Measurements from ENCODE around the gene OVCH1.
"Not testable (repeated sequence)": the region's sequence is repeated elsewhere in the genome, so short reads cannot be mapped to it uniquely, and the experiment has no call there.

The OVCH1 gene

DNA sequence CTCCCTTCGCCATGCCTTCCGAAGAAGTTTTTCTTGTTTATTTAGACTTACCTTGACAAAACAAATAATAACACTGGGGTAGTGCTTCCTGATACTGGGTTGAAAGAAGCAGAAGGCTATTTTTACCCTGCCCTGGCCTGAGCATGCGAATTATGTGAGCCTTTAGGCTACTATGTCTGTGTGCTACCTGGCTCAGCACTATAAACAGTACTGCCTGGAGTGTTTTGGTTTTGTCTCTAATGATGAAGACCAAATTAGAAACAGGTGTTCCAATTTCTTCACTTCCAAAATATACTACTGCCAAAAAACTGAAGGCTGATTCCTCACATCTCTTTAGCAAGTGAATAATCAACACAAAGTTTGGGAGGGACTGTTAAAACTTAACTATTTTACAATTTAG lies 7.6 kb upstream of the OVCH1 start:
- DNase-seq (ENCODE audit: low read depth, low spot score): no peak

DNA sequence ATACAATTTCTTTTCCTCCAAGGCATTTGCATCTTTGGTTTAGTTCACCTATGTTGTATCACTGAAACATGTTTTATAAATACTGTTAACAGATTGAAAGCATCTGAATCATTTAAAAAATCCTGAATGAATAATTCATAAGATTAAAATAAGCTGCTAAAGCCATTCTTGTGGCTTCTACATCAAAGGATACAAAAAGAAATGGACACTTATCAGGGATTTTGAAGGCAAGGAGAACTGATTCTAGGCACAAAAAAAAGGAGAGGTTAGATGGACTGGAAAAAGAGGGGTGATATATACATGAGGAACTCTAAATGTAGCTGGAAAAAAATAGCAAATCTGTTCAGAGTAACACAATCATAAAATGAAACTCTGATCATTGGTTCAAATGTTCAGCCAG lies 5.8 kb upstream of the OVCH1 start:
- no peak for DNase-seq (ENCODE audit: low read depth, low spot score)

DNA sequence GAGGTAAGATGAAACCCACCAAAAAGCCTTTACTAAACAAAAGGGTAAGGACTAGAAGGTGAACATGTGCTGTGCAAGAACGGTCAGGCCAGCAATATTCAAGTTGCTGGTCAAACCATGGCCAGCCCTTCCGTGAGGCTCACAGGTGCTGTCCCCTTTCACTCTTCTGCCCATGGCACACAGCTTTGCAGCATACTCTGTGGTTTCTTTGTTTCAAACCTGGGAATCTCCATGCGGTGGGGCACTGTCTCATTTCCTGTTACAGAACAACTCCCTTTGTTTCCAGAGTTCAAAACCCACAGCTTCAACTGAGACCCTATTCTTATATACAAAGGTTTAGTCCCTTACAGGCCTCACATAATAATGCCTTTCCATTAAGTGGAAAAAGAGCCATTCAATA lies 1.7 kb upstream of the OVCH1 start:
- no peak for DNase-seq (ENCODE audit: low read depth, low spot score)

DNA sequence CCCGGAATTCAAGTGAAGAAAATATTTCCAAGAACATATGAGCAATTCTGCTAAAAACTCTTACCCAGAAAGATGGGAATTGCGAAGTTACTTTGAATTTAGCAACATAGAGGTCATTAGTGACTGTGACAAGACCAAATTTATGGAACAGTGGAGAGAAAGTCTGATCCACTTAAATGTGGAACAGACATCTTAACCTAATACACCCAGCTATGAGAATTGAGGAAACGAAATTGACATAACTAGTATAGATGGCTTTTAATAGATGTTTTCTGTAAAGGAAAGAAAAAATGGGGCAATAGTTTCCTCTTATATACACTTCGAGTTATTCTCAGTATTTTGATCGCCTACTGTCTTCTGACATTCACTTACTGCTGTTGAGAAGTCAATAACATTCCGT lies 4.6 kb downstream of the OVCH1 start:
- DNase-seq (ENCODE audit: low read depth, low spot score): no peak

DNA sequence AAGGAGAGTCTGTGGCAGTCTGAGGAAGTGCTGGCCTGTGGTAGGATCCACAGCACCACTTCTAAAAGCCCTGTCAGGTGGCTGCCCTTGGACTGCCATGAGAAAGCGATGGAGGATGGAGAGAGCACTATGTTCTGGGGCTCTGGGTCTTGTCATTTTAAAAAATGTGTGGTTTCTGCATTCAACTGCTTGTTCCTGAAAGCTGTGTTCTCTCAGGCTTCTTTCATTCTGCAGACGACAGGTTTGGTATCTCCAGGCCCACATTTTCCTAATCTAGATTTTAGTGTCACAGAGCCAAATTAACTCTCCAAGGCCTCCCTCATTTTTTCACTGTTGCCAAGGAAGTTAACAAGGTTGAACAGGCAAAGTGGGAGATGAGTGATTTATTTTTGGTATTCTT lies 10.5 kb downstream of the OVCH1 start:
- no peak for DNase-seq (ENCODE audit: low read depth, low spot score)

DNA sequence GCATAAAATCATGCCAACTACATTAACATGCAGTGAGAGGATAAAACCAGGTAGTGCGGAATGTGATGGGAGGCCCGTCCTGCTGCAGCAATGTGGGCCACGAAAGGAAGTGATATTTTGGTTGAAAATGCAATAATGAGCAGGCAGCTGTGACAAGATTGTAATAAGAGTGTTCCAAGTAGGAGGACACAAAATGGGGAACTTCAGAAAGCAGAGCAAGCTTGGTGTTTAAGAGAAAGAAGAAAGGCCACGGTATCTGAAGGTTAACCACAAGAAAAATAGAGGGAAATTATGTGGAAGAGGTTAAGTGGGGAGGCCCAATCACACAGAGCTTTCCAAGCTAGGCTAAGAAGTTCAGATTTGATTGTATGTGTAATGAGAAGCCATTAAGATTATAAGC lies 34.3 kb downstream of the OVCH1 start:
- no peak for DNase-seq (ENCODE audit: low read depth, low spot score)

DNA sequence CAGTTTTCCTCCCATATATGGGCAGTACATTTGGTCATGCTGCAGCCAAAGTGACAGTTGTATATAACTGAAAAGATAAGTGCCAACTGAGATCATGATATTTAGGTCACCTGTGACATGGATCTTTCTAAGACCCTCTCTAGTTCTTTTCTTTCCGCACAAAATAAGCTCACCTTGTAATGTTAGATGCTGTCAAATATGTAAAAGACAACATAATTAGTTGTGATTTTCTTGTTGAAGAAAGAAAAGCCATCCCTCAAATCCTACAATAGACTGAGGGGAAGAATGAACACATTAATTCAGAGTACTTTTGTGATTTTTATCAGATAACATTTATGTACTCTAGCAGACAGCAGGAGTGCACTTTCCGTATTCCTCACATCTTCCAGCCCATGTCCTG lies 37.4 kb downstream of the OVCH1 start:
- no peak for DNase-seq (ENCODE audit: low read depth, low spot score)

DNA sequence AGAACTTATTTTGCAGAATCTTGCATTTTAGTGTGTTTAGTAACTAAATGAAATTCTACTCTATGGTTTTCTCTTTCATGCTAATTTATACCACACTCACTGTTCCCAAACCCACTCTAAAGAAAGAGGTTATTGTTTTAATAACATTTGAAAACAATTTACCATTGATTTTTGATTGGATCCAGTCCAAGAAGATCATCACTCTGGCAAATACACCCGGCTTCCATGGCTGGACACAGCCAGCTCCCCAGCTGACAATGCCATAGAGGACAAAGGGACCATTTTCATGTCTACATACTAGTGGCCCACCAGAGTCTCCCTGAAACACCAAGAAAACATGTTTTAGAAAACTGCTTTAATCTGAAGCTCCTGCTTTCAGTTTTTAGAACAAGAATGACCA lies 42.4 kb downstream of the OVCH1 start:
- DNase-seq (ENCODE audit: low read depth, low spot score): no peak

DNA sequence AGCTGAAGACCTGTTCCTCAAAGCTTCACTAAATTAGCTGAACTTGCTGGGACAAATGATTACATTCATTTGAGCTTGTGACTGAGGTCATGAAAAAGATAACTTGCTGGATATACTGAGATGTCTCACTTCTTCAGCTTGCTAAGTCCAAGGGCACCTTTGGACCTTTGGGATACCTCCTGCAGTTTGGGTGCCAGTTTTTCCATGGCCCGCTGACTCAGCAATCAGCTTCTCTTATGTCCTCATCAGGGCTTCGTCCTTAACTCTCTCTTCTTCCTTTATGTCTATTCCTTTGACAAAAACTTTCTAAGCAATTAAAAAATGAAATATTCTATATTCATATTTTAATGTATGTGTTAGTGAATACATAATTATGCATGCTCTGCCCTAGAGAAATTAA lies 45.6 kb downstream of the OVCH1 start:
- no peak for DNase-seq (ENCODE audit: low read depth, low spot score)

DNA sequence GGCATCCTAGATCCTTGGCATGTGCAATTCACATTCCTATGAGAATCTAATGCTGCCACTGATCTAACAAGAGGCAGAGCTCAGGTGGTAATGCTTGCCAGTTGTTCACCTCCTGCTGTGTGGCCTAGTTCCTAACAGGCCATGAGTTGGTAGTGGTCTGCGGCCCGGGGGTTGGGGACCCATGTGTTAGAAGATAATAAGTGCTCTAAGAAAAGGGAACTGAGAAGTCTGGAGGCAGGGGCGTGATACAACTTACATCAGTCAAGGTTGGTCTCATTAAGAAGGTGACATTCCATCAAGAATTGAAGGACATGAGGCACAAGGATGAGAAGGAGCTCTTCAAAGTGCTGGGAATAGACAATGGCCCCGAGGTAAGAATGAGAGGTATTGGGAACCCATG lies 49.3 kb downstream of the OVCH1 start:
- DNase-seq (ENCODE audit: low read depth, low spot score): no peak

DNA sequence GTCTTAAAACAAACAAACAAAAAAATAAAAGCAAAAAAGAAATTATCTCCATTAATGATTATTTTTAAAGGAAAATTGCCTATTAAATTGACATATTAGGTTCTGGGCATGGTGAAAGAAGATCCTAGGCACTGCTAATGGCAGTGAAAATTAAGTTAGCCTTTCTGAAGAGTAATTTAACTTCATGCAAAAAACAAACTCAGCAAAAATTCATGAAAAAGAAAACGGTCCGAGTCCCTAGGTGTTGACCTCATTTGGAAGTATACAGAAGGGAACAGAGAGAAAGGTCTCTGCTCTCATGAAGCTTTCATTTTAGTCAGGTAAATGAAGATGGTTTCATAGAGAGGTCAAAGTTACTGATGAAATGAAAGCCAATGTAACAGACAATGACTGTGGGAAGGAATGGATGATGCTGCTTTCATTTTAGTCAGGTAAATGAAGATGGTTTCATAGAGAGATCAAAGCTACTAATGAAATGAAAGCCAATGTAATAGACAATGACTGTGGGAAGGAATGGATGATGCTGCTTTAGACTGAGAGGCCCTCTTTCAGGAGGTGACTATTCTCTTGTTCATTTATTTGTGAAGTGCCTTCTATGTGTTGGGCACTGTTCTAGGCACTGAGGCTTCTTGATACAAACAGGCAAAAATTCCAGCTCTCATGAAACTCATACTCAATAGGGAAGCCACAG lies 50.1 kb downstream of the OVCH1 start:
- no peak for DNase-seq (ENCODE audit: low read depth, low spot score)

DNA sequence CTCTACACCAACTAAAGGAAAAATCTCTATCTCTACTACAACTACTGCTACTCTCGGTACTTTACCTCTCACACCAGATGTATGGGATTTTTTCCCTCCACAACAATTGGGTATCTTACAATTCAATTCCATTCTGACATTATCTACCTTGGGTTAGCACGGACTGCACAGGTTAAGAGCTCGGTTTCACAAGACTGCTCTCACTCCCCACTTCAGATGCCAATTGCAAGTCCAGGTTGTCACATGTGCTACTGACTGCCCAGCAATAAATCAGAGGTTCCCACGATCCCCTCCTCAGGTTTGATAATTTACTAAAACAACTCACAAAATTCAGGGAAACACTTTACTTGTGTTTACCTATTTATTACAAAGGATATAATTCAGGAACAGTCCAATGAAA lies 58.0 kb downstream of the OVCH1 start:
- no peak for DNase-seq (ENCODE audit: low read depth, low spot score)

DNA sequence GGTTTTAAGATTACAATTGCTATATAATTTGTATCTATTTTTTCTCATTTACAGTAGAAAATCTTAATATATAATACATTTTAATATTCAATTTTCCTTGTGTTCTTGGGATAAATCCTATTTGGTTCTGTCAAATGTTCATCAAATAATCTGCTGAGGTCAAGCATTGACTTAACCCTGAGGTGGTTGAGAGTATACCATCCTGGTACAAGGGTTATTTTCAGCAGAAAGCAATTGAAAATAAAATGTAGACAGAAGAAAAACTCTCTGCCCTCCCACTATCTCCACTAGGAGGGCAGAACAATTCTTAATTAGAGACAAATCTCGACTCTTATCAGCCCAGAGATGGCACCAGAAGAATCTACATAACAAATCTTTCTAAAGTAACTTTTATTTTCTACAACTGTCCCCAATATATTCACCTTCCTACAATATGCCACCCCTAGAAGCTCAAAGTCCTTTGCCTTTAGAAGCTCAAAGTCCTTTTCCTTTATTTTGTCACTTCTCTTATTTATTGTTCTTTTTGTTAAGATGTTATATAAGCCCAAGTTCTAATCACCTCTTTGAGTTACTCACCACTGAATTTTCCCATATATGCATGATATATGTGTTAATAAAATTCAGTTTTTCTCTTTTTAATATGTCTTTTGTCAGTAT lies 58.6 kb downstream of the OVCH1 start:
- no peak for DNase-seq (ENCODE audit: low read depth, low spot score)

DNA sequence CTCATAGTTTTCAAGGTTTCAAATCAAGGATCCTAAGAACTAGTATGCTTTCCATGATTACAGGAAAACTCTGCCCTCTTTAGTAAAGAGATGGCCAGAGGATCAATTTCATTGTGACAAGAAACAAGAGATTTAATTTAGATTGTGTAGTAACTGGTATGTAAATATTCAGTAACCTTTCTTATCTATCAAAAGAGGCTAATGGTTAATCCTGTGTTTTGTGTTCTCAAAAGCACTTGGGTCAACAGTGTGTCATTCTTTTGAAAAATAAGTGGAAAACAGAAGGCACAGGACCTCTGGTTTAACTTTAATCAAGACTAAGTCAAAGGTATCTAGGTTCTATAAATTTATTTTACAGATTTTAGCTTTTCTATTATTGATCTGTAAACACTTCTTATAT lies 59.9 kb downstream of the OVCH1 start:
- DNase-seq (ENCODE audit: low read depth, low spot score): no peak

DNA sequence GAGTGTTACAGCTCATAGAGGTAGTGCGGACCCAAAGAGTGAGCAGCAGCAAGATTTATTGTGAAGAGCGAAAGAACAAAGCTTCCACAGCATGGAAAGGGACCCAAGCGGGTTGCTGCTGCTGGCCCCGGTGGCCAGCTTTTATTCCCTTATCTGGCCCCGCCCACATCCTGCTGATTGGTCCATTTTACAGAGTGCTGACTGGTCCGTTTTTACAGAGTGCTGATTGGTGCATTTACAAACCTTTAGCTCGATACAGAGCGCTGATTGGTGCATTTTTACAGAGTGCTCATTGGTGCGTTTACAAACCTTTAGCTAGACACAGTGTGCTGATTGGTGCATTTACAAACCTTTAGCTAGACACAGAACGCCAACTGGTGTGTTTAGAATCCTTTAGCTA lies 60.7 kb downstream of the OVCH1 start:
- not testable (repeated sequence) for DNase-seq (ENCODE audit: low read depth, low spot score)

DNA sequence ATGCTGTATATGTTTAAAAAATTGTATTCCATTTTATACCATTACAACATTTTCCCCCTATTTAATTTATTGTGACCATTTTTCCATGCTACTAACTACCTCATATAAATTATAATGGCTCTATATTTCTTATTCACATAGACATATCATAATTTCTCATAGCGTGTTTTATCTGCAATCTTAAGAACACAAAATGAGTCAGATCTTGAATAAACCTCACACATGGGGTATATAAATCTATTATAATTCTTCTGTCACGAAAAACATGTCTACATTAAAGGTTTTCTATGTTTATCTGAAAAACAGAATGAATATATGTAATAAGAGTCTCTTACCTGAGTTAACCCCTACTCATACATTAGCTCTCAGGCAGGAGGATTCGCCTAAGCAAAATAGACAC lies 66.0 kb downstream of the OVCH1 start:
- DNase-seq (ENCODE audit: low read depth, low spot score): no peak

DNA sequence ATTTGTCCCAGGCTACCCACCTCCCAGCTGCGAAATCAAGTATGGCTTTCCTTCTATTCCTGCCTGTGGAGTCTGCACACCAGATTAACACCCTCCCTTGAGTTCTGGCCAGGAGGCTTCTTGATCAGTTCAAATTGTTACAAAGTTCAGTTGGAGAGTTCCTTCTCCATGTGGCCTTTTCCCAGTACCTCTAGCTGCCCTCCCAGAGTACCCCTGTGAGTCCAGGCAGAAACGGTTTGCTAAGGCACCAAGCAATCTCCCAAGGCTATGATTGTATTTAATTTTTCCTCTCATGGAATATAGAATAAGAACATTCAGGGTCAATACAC lies 66.8 kb downstream of the OVCH1 start:
- no peak for DNase-seq (ENCODE audit: low read depth, low spot score)

DNA sequence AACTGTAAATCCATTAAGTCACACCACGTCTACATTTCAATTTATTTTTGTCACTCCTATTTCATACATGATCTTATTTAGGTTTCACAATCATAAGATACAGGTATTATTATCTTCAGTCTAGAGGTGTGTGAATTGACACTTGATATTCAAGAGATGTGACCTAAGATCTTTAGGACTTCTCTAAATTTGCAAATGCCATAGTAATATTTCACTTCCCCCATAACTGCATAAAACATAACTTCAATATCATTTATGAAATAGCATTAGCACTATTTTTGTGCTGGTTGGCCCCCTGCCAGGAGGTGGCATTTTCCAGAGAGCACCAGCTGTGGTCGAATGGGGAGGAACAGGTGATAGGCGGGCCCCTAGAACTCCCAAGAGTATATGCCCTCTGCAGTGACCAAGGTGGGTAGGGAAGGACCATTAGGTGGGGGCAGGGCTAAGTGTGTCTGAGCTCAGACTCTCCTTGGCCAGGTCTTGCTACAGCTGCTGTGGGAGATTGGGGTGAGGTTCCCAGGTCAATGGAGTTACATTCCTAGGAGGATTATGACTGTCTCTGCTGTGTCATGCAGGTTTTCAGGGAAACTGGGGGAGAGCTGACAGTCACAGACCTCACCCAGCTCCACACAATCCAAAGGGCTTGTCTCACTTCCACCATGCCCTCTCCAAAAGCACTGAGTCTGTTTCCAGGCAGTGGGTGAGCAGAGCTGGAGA lies 67.3 kb downstream of the OVCH1 start:
- DNase-seq (ENCODE audit: low read depth, low spot score): no peak

DNA sequence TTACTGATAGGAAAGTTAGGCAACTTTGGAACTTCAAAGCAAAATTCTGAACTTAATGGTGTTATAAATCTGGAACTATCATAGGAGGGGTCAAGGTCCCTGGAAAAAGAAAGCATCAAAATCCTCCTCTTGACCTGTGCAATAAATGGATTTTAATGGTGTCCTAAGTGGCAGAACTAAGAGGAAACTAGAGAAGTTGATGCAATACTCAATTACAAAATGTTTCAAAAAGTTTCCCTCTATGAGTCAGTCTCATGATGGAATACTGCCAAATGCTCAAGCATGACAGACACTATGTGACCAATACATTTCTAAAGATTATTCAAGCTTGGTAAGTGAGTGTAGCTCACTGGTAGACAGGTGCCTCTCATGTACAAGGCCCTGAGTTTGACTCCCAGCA lies 68.9 kb downstream of the OVCH1 start:
- DNase-seq (ENCODE audit: low read depth, low spot score): no peak

DNA sequence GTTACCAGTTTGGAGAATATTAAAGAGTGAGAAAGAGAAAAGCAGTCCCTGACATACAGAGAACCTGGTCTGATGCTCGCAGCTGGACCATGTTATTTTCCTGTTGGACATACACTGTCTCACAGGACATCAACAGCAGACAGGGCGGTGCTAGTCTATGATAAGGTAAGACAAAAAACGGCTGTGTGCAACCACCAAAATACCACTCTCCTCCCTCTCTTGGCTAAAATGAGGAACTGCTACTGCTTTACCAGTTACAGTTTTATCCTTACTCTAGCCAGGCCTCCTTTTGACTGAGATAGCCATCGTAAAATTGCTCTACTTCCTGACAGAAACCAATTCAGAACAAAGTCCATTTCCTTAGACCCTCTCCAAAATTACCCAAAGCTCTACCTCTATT lies 69.5 kb downstream of the OVCH1 start:
- DNase-seq (ENCODE audit: low read depth, low spot score): no peak

DNA sequence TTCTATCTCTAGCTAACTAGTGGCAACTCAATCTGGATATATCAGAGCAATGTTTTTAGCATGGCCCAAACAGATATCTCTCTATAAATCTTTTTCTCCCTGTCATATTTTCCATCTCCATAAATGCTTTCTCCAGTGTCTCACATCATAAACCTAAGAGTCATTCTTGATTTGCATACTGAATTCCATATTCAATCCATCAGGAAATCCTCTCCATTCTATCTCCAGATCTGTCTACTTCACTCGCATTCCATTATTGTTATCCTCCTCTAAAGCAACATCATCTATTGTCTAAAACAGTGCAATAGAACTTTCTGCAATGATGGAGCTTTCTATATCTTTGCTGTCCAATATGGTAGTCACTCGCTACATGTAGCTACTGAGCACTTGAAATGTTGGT lies 71.0 kb downstream of the OVCH1 start:
- no peak for DNase-seq (ENCODE audit: low read depth, low spot score)

DNA sequence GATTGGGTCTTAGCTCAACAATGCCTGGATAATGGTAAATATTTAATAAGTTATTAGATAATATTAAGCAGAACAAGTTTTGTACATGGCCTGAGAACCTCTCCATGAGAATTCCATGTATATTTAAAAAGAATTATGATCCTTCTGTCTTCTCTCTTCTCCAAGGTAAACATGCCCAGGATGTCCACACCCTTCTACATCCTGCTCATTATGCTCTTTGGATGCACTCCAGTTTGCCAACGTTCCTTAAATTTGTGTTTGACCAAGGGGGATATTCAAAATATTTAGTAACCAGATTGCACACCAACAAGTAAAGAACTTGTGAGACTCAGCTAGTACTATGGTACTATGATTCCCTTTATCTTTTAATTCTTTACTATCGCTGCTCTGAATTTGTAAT lies 71.8 kb downstream of the OVCH1 start:
- DNase-seq (ENCODE audit: low read depth, low spot score): no peak

DNA sequence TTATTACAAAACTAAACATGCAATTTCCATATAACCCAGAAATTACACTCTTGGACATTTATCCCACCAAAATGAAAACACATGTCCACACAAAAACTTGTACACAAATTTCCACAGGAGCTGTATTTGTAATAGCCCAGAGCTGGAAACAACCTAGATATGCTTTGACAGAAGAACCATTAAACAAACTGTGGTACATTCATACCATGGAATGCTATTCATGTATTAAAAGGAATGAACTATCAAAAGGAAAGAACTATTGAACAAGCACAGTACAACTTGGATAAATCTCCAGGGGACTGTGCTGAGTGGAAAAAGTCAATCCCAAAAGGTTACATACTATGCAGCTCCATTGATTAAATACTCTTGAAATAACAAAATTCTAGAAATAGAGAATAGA lies 80.7 kb downstream of the OVCH1 start:
- no peak for DNase-seq (ENCODE audit: low read depth, low spot score)
